SJSA1 (cell line): ENCODE measurements around the gene TMEM131. TPM values are rescaled to one million over a fixed set of nuclear protein-coding genes. Genes with fewer than 3 reads are reported as not detected.

Experiments
- DNase-seq, 2 experiments: peaks; one replicate each; pipeline ENCODE4 v3.0.0-alpha.2; 2015 to 2020; ENCODE audit warnings: low spot score in 2 of 2, low read depth in 1 of 2
- H3K27ac ChIP-seq: fragments of 250-450 bp; sonication (Bioruptor Pico); 2 replicates; pipeline ENCODE4 v1.5.1; 2020; ENCODE audit warnings: mild to moderate bottlenecking, moderate library complexity
- H3K27me3 ChIP-seq: fragments of 250-450 bp; sonication (Bioruptor Pico); replicated peaks from 2 replicates; pipeline ENCODE4 v1.5.1; 2020; ENCODE audit warnings: mild to moderate bottlenecking, moderate library complexity
- H3K36me3 ChIP-seq: fragments of 250-450 bp; sonication (Bioruptor Pico); 2 replicates; pipeline ENCODE4 v1.5.1; 2020; ENCODE audit warnings: mild to moderate bottlenecking
- H3K4me1 ChIP-seq: fragments of 250-450 bp; sonication (Bioruptor Pico); replicated peaks from 2 replicates; pipeline ENCODE4 v1.6.1; 2021; ENCODE audit warnings: mild to moderate bottlenecking
- H3K4me3 ChIP-seq: fragments of 250-450 bp; sonication (Bioruptor Pico); 2 replicates; pipeline ENCODE4 v1.5.1; 2020; ENCODE audit warnings: mild to moderate bottlenecking
- H3K9me3 ChIP-seq: fragments of 250-450 bp; sonication (Bioruptor Pico); replicated peaks from 2 replicates; pipeline ENCODE4 v1.5.1; 2020; ENCODE audit warnings: mild to moderate bottlenecking
- total RNA-seq: library from RNA; depleted of rRNA; stranded (reverse); fragments of >200 nt; shearing (Covaris generic); gene quantifications from 2 replicates; pipeline ENCODE4 v1.2.3, GENCODE V29; 2014

TMEM131 gene
- total RNA-seq, 1 experiment from 2014 or later: 18.7 TPM

- H3K27ac ChIP-seq: no peak overlapping the region
- H3K27me3 ChIP-seq: no peaks in the 10 kb centered on the region
Observed at GRCh38 chr2:97737421-97738178, 258.1 kb downstream of the TMEM131 start.

GRCh38 chr2:97736608-97737330, 259.0 kb downstream of the TMEM131 start:
- DNase-seq: no peak
- no peak overlapping the region for H3K27ac ChIP-seq
- H3K4me3 ChIP-seq: no peak overlapping the region
- no peaks in the 10 kb centered on the region for H3K4me1 ChIP-seq
- H3K27me3 ChIP-seq: no peaks in the 10 kb centered on the region
- H3K9me3 ChIP-seq: no peaks in the 10 kb centered on the region
- H3K36me3 ChIP-seq: no peaks in the 10 kb centered on the region

More at GRCh38 chr2:97737421-97738178, 258.1 kb downstream of the TMEM131 start:
- no peak overlapping the region for H3K4me3 ChIP-seq
- DNase-seq: no peak
- H3K9me3 ChIP-seq: no peaks in the 10 kb centered on the region
- H3K36me3 ChIP-seq: no peaks in the 10 kb centered on the region
- H3K4me1 ChIP-seq: no peaks in the 10 kb centered on the region

GRCh38 chr2:97736185-97736584, 259.6 kb downstream of the TMEM131 start:
- Histone ChIP-seq H3K27ac (no peak overlapping the region), H3K9me3 (no peaks in the 10 kb centered on the region), H3K36me3 (no peaks in the 10 kb centered on the region), H3K27me3 (no peaks in the 10 kb centered on the region), H3K4me1 (no peaks in the 10 kb centered on the region), H3K4me3 (no peak overlapping the region)
- no peak for DNase-seq

GRCh38 chr2:97735161-97735561, 260.6 kb downstream of the TMEM131 start:
- Histone ChIP-seq H3K9me3 (peaks cover 3% of the 10 kb centered on the region; the same call in 1 of the 2 replicates), H3K4me3 (no peak overlapping the region), H3K27ac (no peak overlapping the region), H3K36me3 (no peaks in the 10 kb centered on the region), H3K4me1 (no peaks in the 10 kb centered on the region), H3K27me3 (no peaks in the 10 kb centered on the region)
- no peak for DNase-seq

- H3K9me3 ChIP-seq: peaks cover 6% of the 10 kb centered on the region; the same call in 1 of the 2 replicates
- H3K36me3 ChIP-seq: no peaks in the 10 kb centered on the region
- H3K27ac ChIP-seq: no peak overlapping the region
- H3K4me3 ChIP-seq: no peak overlapping the region
- DNase-seq: no peak
- no peaks in the 10 kb centered on the region for H3K4me1 ChIP-seq
- H3K27me3 ChIP-seq: no peaks in the 10 kb centered on the region
Observed at GRCh38 chr2:97734061-97735051, 261.4 kb downstream of the TMEM131 start.

GRCh38 chr2:97733341-97734035, 262.3 kb downstream of the TMEM131 start:
- DNase-seq: no peak
- Histone ChIP-seq H3K9me3 (peaks cover 6% of the 10 kb centered on the region; the same call in 1 of the 2 replicates), H3K27ac (no peak overlapping the region), H3K36me3 (no peaks in the 10 kb centered on the region), H3K4me1 (no peaks in the 10 kb centered on the region), H3K4me3 (no peak overlapping the region), H3K27me3 (no peaks in the 10 kb centered on the region)

GRCh38 chr2:97732436-97733340, 263.1 kb downstream of the TMEM131 start:
- Histone ChIP-seq H3K9me3 (peaks cover 6% of the 10 kb centered on the region; the same call in 1 of the 2 replicates), H3K27me3 (no peaks in the 10 kb centered on the region), H3K27ac (no peak overlapping the region), H3K36me3 (no peaks in the 10 kb centered on the region), H3K4me3 (no peak overlapping the region), H3K4me1 (no peaks in the 10 kb centered on the region)
- no peak for DNase-seq

- DNase-seq: no peak
- H3K27me3 ChIP-seq: no peaks in the 10 kb centered on the region
- no peaks in the 10 kb centered on the region for H3K36me3 ChIP-seq
- no peaks in the 10 kb centered on the region for H3K4me1 ChIP-seq
- no peak overlapping the region for H3K4me3 ChIP-seq
- peaks cover 6% of the 10 kb centered on the region; the same call in 1 of the 2 replicates for H3K9me3 ChIP-seq
- no peak overlapping the region for H3K27ac ChIP-seq
Observed at GRCh38 chr2:97731274-97732020, 264.3 kb downstream of the TMEM131 start.

GRCh38 chr2:97730245-97730644, 265.5 kb downstream of the TMEM131 start:
- Histone ChIP-seq H3K4me3 (no peak overlapping the region), H3K27me3 (no peaks in the 10 kb centered on the region), H3K4me1 (no peaks in the 10 kb centered on the region), H3K9me3 (peaks cover 6% of the 10 kb centered on the region; the same call in 1 of the 2 replicates), H3K27ac (no peak overlapping the region), H3K36me3 (no peaks in the 10 kb centered on the region)
- DNase-seq: no peak

GRCh38 chr2:97728091-97728731, 267.5 kb downstream of the TMEM131 start:
- DNase-seq: no peak
- no peaks in the 10 kb centered on the region for H3K4me1 ChIP-seq
- H3K27ac ChIP-seq: no peak overlapping the region
- no peaks in the 10 kb centered on the region for H3K36me3 ChIP-seq
- H3K27me3 ChIP-seq: 0 out of 2 replicates have a peak, but pooled peaks cover 3% of the 10 kb centered on the region
- no peak overlapping the region for H3K4me3 ChIP-seq
- peaks cover 6% of the 10 kb centered on the region; the same call in 1 of the 2 replicates for H3K9me3 ChIP-seq

- no peak for DNase-seq
- H3K36me3 ChIP-seq: no peaks in the 10 kb centered on the region
- H3K4me1 ChIP-seq: no peaks in the 10 kb centered on the region
- H3K27me3 ChIP-seq: 0 out of 2 replicates have a peak, but pooled peaks cover 8% of the 10 kb centered on the region
- peaks cover 6% of the 10 kb centered on the region; the same call in 1 of the 2 replicates for H3K9me3 ChIP-seq
- no peak overlapping the region for H3K27ac ChIP-seq
- H3K4me3 ChIP-seq: no peak overlapping the region
Observed at GRCh38 chr2:97727296-97727695, 268.5 kb downstream of the TMEM131 start.
